ELR (cell line): ENCODE measurements around the gene TRIM52.
"Not testable (repeated sequence)": the region's sequence is repeated elsewhere in the genome, so short reads cannot be mapped to it uniquely, and the experiment has no call there.

Experiments used
- DNase-seq: peaks from one replicate; pipeline ENCODE4 v3.0.0-alpha.2; 2015; ENCODE audit warnings: low read depth

Gene TRIM52

DNA sequence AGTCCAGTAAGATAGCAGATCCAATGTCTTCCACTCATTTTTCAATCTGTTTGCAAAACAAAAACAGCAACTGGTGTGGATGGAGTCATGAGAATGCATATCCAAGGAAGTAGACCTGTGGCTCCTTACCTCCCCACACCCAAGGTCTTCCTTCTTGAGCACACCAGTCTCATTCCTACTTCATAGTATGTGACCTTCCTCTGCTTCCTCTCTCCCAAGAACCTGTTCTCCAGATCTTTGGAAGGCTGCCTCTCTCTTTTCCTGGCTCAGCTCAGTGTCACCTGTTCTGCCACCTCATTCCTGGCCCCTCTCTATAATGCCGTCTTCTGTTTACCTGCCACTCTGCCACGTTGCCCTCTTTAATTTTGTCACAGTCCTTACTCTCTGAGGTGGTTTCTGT, 48.0 kb downstream of the TRIM52 start:
- no peak for DNase-seq

DNA sequence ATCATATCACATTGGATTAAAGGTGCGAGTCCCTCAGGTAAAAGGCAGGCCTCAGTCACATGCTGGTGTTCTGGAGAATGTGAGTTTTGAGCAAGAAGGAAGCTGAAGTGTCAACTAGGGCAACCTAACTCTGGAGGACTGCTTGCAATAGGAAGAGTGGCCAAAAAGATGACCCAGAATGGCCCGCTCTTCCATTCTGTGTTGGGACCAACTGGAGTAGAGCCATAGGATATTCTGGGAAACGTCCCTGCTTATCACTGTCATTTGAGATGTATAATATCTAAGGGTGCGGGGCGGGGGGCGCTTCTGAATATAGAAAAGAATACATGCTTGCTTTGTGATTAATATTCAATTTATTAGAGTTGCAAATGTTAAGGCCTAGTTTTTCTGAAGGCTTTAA, 48.9 kb downstream of the TRIM52 start:
- DNase-seq = no peak

DNA sequence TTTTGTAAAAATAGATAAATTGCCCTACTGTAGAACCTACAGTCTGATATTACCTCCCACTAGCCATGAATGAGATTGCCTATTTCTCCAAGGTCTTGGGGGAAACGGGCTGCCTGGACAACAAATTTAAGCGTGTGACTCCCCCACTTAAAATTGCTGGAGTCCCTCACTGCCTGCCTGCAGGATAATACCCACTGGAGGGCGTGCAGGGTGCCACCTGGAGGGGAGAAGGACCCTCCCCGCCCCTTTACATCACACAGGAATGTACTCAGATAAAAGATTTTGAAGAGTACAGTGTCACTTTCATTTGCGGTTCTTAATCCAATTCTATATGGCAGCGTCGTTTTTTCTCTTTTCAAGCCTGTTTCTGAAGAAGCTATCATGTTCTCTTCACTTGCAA, 49.7 kb downstream of the TRIM52 start:
- DNase-seq = no peak

DNA sequence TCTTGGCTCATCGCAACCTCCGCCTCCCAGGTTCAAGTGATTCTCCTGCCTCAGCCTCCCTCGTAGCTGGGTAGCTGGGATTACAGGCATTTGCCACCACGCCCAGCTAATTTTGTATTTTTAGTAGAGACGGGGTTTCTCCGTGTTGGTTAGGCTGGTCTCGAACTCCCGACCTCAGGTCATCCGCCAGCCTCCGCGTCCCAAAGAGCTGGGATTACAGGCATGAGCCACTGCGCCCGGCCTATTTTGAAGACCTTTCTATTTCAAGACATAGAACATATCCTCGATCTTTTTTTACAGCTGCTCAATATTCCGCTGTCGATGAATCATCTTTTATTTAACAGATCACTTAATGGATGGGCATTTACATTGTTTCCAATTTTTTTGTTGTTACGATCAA, 50.2 kb downstream of the TRIM52 start:
- DNase-seq = not testable (repeated sequence)

DNA sequence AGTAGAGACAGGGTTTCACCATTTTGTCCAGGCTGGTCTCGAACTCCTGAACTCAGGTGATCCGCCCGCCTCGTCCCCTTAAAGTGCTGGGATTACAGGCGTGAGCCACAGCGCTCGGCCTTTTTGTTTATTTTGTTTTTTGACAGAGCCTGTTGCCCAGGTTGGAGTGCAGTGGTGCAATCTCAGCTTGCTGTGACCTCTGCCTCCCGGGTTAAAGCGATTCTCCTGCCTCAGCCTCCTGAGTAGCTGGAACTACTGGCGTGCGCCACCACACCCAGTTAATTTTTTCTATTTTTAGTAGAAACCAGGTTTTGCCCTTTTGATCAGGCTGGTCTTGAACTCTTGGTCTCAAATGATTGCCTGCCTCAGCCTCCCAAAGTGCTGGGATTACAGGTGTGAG, 50.8 kb downstream of the TRIM52 start:
- not testable (repeated sequence) for DNase-seq

DNA sequence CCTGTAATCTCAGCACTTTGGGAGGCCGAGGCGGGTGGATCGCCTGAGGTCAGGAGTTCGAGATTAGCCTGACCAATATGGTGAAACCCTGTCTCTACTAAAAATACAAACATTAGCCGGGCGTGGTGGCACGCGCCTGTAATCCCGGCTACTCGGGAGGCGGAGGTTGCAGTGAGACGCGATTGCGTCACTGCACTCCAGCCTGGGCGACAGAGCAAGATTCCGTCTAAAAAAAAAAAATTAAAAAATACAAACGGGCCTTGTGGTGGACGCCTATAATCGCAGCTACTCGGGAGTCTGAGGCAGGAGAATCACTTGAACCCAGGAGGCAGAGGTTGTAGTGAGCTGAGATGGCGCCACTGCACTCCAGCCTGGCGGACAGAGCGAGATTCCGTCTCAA, 51.9 kb downstream of the TRIM52 start:
- not testable (repeated sequence) for DNase-seq

DNA sequence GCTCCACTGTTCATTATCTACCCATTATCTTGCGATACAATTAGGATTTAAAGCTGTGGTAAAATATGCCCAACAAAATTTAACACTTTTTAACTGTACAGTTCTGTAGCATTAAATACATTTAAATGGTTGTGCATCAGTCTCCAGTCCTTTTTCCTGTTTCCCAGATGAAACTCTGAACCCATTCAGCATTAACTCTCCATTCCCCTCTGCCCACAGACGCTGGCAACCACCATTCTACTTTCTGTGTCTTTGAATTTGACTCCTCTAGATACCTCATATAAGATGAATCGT, 53.0 kb downstream of the TRIM52 start:
- no peak for DNase-seq

DNA sequence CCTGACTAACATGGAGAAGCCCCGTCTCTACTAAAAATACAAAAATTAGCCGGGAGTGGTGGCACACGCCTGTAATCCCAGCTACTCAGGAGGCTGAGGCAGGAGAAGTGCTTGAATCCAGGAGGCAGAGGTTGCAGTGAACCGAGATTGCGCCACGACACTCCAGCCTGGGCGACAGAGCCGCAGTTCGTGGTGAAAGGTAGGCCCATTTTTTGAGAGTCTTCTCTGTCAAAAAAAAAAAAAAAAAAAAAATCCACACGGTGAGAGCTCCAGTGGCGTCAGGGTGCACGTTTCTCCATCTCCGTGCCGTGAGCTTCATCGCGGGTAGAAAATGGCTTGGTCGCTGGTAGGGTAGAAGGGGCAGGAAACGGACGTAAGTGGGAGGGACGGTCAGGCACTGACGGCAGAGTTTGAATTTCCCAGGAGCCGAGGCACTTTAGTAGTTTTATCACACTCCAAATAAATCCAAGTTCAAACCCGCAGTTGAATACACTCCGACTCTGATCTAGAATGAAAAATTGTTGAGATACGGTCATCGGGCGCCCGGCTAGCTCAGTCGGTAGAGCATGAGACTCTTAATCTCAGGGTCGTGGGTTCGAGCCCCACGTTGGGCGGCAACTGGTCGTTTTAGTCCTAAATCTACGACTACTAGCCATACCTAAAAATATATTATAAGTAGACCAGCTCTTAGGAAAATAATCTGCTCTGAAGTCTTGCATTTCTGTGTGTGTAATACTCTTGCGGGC, 53.6 kb downstream of the TRIM52 start:
- peak; percentile 94 for DNase-seq

DNA sequence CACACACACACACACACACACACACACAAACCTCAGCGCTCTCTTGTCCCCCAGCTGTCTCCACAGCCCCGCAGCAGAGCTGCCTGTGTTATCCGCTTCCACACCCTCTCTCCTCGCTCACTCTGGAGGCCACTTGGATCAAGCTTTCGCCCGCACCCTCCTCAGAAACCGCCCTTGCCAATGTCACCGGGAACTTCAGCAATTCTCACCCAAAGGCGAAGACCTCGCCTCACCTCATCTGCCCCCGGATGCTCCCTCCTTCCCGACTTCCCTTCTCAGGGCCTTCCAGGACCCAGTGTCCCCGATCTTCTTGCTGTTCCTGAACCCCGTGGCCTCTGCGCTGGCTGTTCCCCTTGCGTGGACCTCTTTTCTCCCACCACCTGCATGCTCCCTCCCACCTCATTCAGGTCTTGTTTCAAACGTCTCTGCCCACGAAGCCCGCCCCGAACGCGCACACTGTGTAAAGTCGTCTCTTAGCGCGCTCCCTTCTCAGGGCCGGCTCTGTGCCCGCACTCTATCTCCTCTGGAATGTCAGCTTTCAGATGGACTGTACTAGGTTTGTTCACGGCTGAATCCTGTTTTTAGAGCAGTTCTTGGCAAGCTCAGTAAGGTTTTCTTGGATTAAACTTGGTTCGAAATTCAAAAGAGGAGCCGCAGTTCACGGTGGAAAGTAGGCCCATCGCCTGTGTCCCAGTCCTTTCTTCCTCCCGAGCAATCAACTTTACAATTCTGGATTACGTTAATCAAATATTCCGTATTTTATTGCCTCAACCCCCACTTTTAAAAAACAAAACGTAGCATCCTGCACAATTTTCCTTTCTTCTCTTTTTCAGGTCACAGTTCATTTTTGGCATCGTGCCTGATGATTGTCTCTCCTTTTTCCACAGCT, 54.9 kb downstream of the TRIM52 start:
- DNase-seq = peak; percentile 33
